H7 (cell line): Measurements from ENCODE around the gene CD101. TPM values are rescaled to one million over a fixed set of nuclear protein-coding genes. Genes with fewer than 3 reads are reported as not detected.

Experiments used
- DNase-seq: peaks from one replicate; pipeline ENCODE4 v3.0.0; 2012
- H3K27me3 ChIP-seq: 2 replicates; pipeline ENCODE4 v1.6.0; 2011; ENCODE audit warnings: mild to moderate bottlenecking, low read length; ENCODE audit not compliant: control insufficient read depth, insufficient read depth
- H3K36me3 ChIP-seq: replicated peaks from 2 replicates; pipeline ENCODE4 v1.5.1; 2011; ENCODE audit warnings: low read length; ENCODE audit not compliant: control insufficient read depth, insufficient read depth
- H3K4me3 ChIP-seq: 2 replicates; pipeline ENCODE4 v1.5.1; 2011; ENCODE audit warnings: low read depth, mild to moderate bottlenecking, control low read depth, low read length, moderate library complexity; ENCODE audit not compliant: insufficient read depth
- total RNA-seq: library from RNA; depleted of rRNA; stranded (reverse); fragments of >200 nt; shearing (Covaris generic); gene quantifications from 2 replicates; pipeline ENCODE4 v1.2.3, GENCODE V29; 2014; rRNA removed

The CD101 gene
- total RNA-seq, 1 experiment from 2014 or later, result 0.31 TPM

DNA sequence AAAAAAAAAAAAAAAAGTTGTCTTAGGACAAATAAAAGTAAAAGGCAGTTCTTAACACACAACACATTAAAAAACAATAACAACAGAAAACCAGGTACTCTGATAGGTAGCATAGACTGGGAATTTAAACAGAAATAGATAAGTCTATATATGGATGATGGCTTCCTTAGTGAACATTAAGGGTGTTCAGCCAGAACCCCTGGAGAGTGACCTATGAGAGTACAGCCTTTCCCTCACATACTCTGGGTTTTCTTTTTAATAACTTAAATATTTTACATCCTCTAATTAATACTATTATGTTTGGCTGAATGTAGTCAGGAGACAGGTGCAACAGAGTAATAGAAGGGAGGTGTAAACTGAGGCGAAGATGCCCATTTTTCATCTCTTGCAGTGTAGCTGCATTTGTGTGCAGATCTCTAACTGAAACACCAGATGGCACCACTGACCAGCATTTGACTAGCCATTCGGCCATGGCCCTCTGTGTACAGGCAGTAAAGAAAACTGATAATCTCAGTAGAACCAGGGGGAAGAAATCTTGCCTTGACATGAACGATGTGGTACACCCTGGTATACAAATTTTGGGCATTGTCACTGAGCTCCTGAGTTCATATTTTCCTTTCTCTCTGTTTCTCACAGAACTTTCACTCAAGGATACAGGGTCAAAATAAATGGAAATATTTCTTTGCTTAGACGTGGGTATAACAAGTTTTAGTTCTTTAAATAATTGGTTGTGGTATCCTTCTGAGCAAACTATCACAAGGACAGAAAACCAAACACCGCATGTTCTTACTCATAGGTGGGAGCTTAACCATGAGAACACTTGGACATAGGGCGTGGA, 66.2 kb downstream of the CD101 start:
- H3K4me3 ChIP-seq, result no peak overlapping the region
- peak; percentile 62 for DNase-seq
- no peaks in the 10 kb centered on the region for H3K27me3 ChIP-seq
- H3K36me3 ChIP-seq, result peaks cover 4% of the 10 kb centered on the region

DNA sequence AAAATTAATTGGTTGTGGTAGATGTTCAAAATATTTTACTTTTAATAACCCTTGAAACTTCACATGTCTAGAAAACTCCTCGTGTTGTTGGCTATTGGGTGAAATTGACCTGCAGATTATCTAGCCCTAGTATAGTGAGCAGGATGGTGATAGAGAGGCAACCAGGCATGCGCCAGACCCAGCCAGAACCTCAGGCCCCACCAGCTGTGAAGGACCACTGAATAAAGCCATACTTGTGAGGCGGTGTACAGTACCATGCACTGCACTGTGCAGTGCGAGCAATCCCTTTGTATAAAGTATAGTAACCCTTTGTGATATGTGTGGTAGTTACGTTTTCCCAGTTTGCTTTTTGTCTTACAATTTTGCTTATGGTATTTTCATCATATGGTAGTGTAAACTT, 67.0 kb downstream of the CD101 start:
- no peaks in the 10 kb centered on the region for H3K27me3 ChIP-seq
- DNase-seq, result no peak
- peaks cover 4% of the 10 kb centered on the region for H3K36me3 ChIP-seq

DNA sequence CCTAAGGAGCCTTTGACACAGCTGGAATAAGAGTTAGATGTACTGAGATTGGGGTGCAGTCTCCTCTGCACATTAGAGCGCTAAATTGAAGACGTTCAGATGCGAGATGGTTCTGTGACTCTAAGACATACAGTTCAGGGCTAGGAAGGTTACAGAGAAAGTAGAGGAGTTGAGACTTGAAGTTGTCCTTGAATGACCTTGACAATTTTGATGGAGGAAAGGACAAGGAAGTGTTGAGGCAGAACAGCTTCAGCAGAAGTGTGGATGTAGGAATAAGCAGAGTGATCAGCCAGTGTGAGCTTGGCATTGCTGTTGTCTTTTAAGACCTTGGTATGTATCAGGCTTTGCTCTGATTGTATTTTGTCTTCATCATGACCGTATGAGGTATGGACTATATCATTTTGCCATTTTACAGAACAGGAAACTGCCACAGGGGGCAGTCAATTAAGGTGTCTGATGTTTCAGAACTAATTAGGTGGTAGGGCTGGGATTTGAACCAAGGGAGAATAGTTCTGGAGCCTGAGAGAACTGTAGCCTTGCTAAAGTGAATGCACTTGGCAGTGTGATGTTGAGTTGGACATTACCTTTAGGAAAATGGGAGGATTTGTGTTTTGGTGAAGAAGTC, 67.8 kb downstream of the CD101 start:
- Histone ChIP-seq H3K27me3 (no peaks in the 10 kb centered on the region), H3K4me3 (no peak overlapping the region), H3K36me3 (peaks cover 8% of the 10 kb centered on the region)
- no peak for DNase-seq

More for the DNA sequence above, 67.0 kb downstream of the CD101 start:
- H3K4me3 ChIP-seq, result no peak overlapping the region

DNA sequence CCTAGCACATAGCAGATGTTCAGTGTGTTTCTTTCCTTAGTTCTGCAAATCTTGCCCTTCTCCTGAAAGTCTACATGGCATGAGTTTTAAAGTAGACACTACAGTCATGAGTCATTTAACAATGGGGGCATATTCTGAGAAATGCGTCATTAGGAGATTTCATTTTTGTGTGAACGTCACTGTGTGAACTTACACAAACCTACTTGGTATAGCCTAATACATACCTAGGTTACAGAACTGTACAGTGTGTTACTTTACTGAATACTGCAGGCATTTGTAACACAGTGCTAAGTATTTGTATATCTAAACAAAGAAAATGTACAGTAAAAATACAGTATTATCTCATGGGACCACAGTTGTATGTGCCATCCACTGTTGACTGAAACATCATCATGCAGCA, 68.6 kb downstream of the CD101 start:
- no peak overlapping the region for H3K4me3 ChIP-seq
- no peak for DNase-seq

DNA sequence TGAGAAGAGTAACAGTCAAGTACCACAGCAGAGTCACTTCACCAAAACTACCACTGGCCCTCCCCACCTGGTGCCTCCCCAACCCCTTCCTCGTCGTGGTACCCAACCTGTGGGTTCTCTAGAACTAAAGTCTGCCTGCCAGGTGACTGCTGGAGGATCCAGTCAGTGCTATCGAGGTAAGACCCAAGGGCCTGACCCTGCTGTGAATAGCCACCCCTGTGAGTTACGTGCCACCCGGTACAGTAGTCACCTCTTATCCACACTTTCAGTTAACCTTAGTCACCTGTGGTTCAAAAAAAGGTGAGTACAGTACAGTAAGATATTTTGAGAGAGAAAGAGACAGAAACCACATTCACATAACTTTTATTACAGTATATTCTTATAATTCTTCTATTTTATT, 75.1 kb downstream of the CD101 start:
- Histone ChIP-seq H3K27me3 (no peaks in the 10 kb centered on the region), H3K36me3 (peaks cover 51% of the 10 kb centered on the region), H3K4me3 (no peak overlapping the region)
- DNase-seq, result no peak

More for the DNA sequence above, 68.6 kb downstream of the CD101 start:
- H3K36me3 ChIP-seq, result peaks cover 13% of the 10 kb centered on the region
- H3K27me3 ChIP-seq, result no peaks in the 10 kb centered on the region

DNA sequence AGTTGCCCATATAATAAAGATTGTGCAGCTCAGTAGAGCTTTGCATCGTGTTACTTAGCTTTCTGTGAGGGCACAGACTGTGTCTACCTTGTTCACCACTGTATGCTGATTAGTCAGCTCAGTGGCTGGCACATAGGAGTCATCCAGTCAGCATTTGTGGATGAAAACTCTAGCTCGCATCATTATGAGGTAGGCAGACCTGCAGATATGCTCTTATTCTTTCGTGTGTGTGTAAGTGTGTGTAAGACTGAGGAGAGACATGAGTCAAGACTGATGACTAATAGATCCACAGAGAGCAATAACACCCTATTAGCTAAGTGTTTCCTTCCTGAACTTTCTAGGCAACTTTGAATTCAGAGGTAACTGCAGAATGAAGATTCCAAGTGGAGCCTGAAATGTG, 75.7 kb downstream of the CD101 start:
- peaks cover 56% of the 10 kb centered on the region for H3K36me3 ChIP-seq
- H3K27me3 ChIP-seq, result no peaks in the 10 kb centered on the region
- DNase-seq, result no peak
- H3K4me3 ChIP-seq, result no peak overlapping the region

DNA sequence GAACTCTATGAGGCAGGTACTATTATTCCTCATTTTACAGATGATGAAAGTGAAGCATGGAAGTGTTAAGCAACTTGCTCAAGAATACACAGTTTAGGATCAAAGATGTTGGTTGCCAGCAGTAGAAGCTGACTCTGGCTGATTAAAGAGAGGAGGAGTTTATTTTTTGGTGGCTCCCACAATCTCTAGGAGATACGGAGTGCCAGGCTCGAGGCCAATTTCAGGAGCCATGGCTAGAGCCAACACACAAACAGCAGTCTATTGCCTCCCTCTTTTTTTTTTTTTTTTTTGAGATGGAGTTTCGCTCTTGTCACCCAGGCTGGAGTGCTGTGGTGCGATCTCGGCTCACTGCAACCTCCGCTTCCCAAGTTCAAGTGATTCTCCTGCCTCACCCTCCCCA, 78.2 kb downstream of the CD101 start:
- Histone ChIP-seq H3K27me3 (no peaks in the 10 kb centered on the region), H3K4me3 (no peak overlapping the region), H3K36me3 (peaks cover 57% of the 10 kb centered on the region)
- no peak for DNase-seq

DNA sequence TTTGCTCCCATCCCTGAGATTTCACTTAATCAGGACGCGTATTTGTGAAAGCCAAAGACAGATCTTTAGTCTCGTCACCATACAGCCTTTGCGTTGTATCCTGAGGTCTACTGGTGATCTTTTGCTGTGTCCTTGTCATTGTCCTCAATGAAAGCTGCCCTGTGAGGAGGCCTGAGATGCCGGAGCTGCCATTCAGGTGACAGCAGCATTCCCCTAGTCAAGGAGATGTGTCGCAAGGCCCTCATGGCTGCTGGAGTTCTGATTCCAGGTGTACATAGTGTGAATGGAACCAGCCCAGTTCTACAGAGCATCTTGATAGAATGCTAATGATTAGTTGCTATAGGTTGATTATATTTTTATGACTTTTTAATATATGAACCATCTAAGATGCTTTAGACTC, 82.7 kb downstream of the CD101 start:
- peaks cover 33% of the 10 kb centered on the region for H3K36me3 ChIP-seq
- H3K27me3 ChIP-seq, result no peaks in the 10 kb centered on the region
- no peak for DNase-seq
- no peak overlapping the region for H3K4me3 ChIP-seq

Other genes starting within 250 kb of the CD101 start
- gene CD2, start 247.3 kb upstream of the CD101 start, total RNA-seq, result not detected in 2 replicates
- gene PTGFRN, start 91.8 kb upstream of the CD101 start, total RNA-seq, result 78.4 and 81.4 TPM in 2 replicates
- 64.6 and 81.2 TPM in 2 replicates for gene TTF2, start 58.6 kb downstream of the CD101 start, total RNA-seq
- gene TRIM45, start 120.0 kb downstream of the CD101 start, total RNA-seq, result 8.4 and 12.7 TPM in 2 replicates
- gene VTCN1, start 209.2 kb downstream of the CD101 start, total RNA-seq, result not detected in 2 replicates